HG02678 (cell line): Measurements from ENCODE around the gene YWHAB.
A peak's percentile ranks its signal among the peaks of the same experiment; 100 is the strongest.
"Not testable (repeated sequence)": the region's sequence is repeated elsewhere in the genome, so short reads cannot be mapped to it uniquely, and the experiment has no call there.

Experiments
- ATAC-seq: cut with Tn5 transposase; IDR thresholded peaks from one replicate; pipeline ENCODE4 v1.9.1; 2021; ENCODE audit warnings: mild to moderate bottlenecking, moderate library complexity; ENCODE audit not compliant: unreplicated experiment

The YWHAB gene

DNA sequence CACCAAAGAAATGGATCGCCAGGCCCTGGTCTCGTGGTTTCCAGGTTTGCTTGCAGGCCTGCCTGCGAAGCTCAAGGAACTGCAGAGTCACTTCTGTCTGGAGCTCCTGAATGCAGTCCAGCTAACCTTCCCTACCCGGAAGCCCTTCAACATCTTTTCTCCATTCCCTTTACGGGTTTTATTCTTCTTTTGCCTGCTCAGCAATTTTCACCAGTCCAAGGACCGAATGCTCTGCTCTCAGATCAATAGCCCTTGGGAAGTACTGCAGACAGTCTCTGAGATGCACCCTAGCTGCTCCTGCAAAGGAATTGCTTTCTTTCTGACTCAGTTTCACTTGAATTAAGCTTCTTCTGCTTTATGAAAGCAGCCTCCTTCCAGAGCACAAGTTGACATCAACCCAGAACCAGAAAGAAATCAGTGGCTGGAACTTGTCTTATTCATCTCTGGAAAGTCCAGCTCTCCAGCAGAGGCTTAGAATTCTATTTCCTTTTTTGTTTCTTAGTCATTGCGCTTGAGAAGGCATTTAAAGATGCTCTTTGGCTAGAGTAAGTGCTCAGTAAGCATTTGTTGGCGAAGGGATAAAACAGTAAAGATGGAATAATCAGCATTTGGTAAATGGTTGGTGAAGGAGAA lies 18.7 kb upstream of the YWHAB start:
- no peak for ATAC-seq

DNA sequence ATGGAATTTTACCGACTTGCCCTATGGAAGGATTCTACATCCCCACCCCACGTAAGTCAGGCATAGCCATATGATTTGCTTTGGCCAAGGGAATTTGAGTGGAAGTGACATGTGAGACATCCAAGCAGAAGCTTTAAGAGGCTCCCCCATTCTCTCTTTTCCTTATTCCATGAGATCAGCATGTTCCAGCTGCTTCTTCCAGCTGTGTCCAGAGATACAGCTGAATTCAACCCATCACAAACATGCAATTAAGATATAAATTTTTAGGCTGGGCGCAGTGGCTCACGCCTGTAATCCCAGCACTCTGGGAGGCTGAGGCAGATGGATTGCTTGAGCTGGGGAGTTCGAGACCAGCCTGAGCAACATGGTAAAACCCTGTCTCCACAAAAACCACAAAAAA lies 16.0 kb upstream of the YWHAB start:
- no peak for ATAC-seq

DNA sequence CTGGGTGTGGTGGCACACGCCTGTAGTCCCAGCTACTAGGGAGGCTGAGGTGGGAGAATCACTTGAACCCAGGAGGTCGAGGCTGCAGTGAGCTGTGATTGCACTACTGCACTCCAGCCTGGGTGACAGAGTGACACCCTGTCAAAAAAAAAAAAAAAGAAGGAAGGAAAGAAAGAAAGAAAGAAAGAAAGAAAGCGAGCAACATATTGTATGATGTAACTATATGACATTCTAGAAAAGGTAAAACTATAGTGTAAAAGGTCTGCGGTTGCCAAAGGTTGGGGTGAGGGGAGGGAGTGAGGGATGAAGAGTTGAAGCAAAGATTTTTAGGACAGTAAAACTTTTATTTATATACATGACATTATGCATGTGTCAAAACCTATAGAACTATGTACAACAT lies 3.1 kb upstream of the YWHAB start:
- not testable (repeated sequence) for ATAC-seq

DNA sequence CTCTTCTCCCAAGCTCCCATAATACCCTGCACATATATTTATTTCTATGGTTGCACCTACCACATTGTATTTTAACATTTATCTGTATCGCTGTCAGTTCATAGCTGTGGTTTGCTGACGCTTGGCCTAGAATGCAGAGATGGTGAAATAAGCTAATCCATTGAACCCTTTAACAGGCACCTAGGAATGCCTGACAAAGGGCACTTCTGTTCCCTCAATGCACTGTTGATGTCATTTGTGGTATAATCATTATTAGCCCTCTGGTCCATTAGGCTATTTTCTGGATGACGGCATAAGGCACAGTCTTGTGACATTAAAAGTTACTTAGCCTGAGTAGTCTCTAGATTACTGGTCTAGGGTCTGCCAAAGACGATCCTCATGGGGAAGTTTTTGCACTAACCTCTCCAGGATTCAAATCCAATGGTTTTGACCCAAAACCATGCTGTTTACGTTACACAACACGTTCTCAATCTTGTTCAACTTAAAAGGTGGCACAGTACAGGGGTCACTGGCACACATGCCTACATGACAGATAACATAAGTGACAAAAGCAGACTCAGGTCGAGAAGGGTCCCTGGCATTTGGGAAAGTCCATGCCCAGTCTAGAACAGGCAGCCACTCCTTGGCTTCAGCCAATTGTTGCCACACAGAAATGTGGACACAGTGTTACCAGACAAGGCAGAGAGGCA lies 2.1 kb upstream of the YWHAB start:
- no peak for ATAC-seq

DNA sequence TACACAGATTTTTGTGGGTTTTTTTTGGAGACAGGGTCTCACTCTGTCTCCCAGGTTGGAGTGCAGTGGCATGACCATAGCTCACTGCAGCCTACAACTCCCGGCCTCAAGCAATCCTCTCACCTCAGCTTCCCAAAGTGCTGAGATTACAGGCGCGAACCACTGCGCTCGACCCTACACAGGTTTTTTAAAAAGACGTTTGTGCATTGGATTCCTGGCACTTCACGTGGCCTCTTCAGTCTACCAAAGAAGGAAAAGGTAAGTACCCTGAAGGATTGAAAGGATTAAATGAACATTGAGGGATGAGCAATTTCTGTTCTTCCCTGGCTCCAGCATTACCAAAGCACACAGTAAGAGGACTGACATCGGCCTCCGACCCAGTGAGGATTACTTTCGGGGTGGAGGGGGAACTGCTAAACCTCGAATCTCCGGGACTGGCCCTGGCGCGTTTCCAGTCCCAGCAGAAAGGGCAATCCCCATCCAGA lies 556 bp upstream of the YWHAB start:
- no peak for ATAC-seq

- no peak for ATAC-seq
Measured at GRCh38 chr20:44886266-44886651, 754 bp downstream of the YWHAB start.

DNA sequence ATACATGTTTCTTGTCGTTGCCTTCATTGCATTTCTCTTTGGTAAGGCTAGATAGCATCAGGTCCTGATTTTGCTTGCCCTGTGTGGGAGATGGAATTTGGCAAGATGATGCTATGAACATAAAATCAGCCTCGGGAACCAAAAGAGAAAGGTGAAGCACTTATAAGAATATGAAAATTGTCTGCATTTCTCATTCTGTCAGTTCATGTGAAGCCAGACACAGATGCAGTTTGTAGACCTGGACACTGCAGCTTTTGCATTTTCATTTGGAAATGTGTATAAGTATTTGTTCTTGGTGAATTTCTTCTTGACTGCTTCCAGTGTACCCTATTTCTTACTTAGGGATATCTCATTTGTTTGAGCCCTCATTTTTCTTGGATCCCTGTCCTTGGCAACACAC lies 1.3 kb downstream of the YWHAB start:
- ATAC-seq: no peak

DNA sequence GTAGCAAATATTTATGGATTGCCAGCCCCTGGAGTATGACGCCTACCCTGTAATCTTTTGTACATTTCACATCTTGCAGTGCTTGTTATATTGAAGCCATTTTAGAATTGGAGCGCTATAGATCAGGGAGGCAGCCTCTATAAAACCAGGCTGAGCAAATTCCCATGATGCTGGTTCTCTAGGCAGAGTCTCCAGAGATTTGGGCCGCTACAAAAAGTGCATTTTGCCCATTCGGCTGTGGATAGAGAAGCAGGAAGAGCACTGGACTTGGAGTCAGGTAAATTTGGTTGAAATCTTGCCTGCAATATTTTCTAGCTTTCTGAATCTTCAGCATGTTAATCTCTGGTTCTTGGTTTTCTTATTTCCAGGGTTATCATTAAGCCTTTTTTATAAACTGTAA lies 2.0 kb downstream of the YWHAB start:
- no peak for ATAC-seq

DNA sequence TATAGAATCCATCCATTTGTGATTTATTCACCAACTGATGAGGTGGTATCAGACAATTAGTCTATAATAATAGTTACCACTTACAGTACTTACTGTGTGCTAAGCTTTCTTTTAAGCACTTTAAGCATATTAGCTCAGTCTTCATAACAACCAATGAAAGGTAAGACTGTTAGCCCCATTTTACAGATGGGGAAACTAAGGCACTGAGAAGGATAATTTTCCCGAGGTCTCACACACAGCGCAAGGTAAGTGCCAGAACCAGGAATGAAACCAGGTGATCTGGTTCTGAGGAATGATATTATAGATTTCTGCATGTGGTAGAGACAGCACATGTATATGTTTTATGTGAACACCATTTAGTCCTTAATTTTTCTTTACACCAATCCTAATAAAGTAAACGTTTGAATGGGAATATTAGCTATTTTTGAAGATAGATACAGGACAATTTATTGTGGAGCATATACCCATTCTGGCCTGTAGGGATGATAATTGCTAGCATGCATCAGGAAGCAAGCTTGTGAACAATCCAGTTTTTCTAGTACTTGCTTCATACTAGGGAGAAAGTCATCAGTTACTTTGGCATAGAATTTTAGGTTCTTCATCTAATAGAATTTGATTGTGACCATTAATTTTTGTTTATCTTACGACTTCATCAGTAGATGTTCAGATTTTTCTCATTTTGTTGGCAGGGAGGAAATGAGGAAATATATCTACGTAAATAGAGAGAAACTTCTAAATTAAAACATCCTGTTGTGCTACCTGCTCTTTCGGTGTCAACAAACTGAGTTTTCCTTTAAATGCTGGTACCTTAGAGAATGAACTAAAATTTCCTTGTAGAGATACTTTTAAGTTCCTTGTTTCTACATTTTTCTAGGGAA lies 3.0 kb downstream of the YWHAB start:
- no peak for ATAC-seq

DNA sequence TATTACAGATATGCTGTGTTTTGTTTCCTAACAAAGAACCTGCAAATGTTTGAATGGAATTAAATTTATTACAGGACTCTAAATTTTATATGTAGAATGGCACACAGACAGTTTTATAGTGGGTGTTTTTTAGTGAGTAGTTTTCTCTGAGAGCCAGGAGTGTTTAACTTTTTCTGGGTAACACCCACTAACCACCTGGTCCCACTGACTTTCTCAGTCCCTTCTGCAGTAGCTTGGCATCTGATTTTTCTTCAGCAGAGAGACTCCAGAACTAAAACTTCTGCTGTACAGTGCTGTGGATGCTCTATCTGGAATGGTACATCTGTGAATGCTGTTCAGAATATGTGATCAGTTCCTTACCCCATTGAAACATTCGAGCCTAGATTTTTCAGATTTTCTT lies 6.3 kb downstream of the YWHAB start:
- no peak for ATAC-seq

DNA sequence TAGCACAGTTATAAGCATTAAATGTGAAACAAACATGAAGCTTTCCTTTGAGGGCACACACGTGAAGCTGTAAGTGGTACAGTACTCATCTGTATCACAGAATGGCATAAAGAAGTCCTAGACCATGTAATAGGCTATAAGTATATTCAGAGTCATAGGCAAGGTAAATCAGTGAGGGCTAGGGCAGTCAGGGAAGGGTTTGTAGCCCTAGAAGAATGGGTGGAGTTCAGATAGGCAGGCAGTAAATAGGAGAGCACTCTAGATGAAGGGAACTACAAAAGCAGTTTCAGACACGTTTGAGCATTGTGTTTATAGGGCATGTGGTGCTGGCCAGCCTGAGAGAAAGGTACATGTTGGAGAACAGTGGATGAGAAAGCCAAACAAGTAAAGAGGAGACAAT lies 9.5 kb downstream of the YWHAB start:
- no peak for ATAC-seq

GRCh38 chr20:44896583-44896982 lies 11.1 kb downstream of the YWHAB start:
- no peak for ATAC-seq

GRCh38 chr20:44897133-44897532 lies 11.6 kb downstream of the YWHAB start:
- ATAC-seq: no peak

GRCh38 chr20:44900231-44900854 lies 14.8 kb downstream of the YWHAB start:
- no peak for ATAC-seq

GRCh38 chr20:44901974-44902373 lies 16.5 kb downstream of the YWHAB start:
- no peak for ATAC-seq

GRCh38 chr20:44904377-44904776 lies 18.9 kb downstream of the YWHAB start:
- ATAC-seq: no peak

- no peak for ATAC-seq
Measured at GRCh38 chr20:44908987-44909871, 23.7 kb downstream of the YWHAB start.

GRCh38 chr20:44909872-44910689 lies 24.6 kb downstream of the YWHAB start, which contains the start of gene PABPC1L:
TSS of gene PABPC1L (plus strand) at chr20:44910060. CDS start at chr20:44910144, 84 bp downstream.
- peak; percentile 92 for ATAC-seq

DNA sequence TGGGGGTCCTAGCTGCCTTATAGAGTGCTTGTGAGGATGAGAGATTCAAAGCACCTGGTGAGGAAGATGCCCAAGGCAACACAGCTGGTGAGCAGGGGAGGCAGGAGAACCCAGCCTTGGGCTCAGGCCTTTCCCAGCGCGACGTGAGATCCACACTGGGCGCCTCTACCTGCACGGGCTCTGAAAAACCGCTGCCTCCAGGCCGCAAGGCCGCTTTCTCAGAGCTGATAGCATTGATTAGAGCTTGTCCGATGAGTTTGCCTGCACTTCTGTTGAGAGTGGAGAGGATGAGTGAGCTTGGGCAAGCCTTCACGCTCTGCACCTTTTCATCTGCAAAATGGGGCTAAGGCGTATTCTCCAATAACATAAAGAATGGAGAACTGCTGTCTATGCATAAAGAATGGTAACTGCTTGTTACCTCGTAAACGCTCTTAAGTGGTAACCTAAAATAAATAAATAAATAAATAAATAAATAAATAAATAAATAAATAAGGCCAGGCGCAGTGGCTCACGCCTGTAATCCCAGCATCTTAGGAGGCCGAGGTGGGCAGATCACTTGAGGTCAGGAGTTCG lies 25.3 kb downstream of the YWHAB start:
- ATAC-seq: no peak
